ENCODE measurements around the gene MBTD1.

GRCh38 chr17:51152766-51153209 is 107.1 kb downstream of the MBTD1 start:
- no peak for TF ChIP-seq POLR2A (IDR thresholded peaks at IDR 0.05)
- TF ChIP-seq, protein P1, sequence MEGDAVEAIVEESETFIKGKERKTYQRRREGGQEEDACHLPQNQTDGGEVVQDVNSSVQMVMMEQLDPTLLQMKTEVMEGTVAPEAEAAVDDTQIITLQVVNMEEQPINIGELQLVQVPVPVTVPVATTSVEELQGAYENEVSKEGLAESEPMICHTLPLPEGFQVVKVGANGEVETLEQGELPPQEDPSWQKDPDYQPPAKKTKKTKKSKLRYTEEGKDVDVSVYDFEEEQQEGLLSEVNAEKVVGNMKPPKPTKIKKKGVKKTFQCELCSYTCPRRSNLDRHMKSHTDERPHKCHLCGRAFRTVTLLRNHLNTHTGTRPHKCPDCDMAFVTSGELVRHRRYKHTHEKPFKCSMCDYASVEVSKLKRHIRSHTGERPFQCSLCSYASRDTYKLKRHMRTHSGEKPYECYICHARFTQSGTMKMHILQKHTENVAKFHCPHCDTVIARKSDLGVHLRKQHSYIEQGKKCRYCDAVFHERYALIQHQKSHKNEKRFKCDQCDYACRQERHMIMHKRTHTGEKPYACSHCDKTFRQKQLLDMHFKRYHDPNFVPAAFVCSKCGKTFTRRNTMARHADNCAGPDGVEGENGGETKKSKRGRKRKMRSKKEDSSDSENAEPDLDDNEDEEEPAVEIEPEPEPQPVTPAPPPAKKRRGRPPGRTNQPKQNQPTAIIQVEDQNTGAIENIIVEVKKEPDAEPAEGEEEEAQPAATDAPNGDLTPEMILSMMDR (IDR thresholded peaks at IDR 0.05) = no peak

Measured in body of pancreas (tissue), 4 donors.